Globus pallidus (tissue), 1 donor: Measurements from ENCODE around the gene NARS2.
"Not testable (repeated sequence)": the region's sequence is repeated elsewhere in the genome, so short reads cannot be mapped to it uniquely, and the experiment has no call there.

Source experiments
- DNase-seq: peaks from one replicate; pipeline ENCODE4 v3.0.0-alpha.2; 2015; ENCODE audit warnings: low spot score

NARS2 gene

DNA sequence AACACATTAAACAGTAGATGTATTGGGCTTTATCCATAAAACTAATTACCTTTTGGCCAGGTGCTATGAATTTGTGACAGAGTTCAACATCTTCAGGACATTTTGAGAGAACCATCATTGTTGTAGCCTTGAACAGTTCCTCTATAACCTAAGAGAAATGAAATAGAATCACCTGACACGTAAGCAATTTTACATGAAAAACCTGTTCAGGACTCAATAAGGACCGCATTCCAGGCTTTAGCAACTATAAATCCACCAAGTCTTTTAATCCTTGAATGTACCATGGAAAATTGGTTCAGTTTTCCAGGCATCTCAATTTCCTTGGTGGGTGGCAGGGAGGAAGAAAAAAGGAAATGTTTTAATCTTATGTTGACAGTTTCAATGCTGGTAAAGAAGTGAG lies 96.1 kb downstream of the NARS2 start:
- no peak for DNase-seq

DNA sequence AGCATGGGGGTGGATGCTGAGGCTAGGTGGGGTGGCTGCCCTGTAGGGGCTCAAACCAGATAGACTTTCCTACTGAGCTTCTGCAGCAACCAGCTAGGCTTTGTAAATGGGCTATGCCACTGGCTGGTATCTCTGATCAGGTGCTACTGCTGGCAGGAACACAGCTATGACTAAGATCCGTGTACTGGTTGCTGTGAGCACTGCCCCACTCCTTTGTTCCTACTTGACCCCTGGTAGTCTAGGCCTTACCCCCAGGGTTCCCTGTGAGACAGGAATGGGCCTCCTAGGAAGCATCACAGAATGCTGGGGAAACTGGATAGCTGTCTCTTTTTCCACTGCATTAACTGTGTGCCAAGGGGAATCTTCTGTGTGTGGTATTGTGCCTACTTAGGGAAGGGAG lies 98.6 kb downstream of the NARS2 start:
- DNase-seq, result no peak

DNA sequence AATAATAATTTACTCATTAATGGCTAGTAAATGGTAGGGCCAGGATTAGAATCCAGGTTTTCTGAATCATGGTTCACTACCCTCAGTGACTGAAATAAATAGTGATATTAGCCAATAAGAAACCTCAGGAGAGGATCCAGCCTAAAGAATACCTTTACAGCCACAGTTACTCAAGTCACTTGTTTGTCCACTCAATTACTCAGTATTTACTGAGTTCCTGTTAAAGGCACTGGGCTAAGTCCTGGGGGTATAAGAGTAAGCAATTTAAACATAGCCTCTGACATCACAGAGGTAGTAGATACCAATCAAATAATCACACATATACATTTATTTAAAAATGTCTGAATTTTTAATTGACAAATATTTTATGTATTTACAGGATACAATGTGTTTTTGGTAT lies 100.2 kb downstream of the NARS2 start:
- no peak for DNase-seq

DNA sequence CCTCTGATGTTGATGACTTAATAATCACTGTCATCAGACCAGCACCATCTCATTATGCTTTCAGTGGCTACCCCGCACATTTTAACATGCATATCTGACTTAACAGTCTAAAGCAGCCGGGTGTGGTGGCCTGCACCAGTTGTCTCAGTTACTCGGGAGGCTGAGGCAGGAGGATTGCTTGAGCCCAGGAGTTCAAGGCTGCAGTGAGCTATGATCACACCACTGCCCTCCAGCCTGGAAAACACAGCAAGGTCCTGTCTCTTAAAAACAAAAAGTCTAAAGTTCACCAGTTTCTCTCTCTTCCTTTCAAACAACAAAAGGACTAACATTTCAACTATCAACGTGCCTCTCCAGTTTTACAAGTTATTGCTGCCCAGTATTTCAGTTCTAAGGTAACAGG lies 101.8 kb downstream of the NARS2 start:
- no peak for DNase-seq

DNA sequence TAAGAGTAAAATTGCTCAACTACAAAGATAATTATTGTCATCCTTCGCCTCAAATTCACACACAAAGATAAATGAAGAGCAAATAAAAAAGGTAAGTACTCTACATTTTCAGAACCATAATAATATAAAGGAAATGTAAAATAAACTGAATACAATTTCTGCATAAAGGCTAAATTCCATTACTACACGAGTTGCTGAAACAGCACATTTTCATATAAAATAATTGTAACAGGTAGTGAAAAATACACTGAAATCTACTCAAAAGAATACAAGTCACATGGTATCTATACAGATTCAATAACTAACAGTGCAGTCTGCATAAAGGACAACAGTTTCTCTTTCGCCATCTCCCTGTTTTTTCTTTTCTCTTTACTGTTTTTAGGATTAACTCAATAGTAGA lies 102.3 kb downstream of the NARS2 start:
- no peak for DNase-seq

DNA sequence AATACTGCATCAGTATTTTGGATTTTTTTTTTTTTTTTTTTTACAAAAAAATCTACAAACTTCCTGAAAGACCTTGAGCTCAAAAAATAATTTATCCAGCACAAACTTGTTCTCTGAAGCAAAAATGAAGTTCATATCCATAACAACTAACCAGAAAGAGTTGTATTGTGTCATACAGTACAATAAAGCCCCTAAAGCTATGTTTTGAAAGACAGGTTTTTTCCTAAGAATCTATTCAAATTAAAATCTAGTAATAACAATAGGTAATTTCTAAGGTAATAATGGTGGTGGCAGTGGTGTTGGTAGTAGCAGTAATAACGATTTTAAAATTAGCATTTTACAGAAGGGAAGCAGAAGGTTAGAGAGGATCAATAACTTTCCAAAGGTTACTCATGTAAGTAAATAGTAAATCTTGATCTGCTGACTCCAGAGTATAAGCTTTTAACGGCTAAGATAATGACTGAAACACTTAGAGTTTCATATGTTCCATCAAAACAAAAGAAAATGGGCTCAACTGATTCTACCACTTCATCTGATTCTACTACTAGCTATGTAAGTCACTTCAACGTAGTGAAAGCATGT lies 103.7 kb downstream of the NARS2 start:
- DNase-seq, result no peak

DNA sequence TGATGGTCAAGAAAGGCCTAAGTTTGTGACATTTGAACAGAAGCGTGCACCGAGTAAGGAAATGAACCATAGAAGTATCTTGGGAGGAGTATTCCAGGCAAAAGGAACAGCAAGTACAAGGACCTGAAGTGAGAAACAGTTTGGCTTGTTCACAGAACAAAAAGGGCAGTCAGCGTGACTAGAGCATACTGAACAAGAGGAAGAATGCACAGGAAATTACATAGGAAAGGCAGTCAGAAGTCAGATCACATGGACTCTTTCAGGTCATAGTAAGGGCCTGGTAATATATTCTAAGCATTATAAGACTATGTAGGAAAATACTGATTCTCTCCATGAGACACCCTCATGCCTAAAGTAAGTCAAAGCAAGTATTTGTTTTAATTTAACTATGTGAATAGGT lies 104.8 kb downstream of the NARS2 start:
- DNase-seq, result peak; percentile 5

DNA sequence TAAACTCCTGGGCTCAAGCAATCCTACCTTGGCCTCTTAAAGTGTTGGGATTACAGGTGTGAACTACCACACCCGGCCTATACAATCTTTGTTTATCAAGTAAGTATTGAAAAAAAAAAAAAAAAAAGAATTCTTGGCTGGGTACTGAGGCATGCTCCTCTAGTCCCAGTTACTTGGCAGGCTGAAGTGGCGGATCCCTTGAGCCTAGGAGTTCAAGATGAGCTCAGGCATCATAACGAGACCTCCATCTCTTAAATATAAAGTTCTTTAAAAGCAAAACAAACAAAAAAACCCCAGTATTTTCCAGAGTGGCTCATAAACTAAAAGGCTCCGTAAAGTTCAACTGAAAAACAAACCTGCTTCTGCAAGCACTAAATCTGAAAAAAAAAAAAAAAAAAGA lies 106.7 kb downstream of the NARS2 start:
- DNase-seq, result no peak

DNA sequence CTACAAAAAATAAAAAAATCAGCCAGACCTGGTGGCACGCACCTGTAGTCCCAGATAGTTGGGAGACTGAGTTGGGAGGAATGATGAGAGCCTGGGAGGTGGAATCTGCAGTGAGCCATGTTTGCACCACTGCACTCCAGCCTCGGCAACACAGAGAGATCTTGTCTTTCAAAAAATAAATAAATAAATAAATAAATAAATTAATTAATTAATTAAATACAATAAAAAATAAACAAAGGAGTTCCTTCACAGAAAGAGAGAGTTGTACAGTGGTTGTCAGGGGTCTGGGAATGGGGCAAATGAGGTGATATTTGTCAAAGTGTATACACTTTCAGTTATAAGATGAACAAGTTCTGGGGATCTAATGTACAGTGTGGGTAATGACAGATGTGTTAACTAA lies 107.3 kb downstream of the NARS2 start:
- no peak for DNase-seq

DNA sequence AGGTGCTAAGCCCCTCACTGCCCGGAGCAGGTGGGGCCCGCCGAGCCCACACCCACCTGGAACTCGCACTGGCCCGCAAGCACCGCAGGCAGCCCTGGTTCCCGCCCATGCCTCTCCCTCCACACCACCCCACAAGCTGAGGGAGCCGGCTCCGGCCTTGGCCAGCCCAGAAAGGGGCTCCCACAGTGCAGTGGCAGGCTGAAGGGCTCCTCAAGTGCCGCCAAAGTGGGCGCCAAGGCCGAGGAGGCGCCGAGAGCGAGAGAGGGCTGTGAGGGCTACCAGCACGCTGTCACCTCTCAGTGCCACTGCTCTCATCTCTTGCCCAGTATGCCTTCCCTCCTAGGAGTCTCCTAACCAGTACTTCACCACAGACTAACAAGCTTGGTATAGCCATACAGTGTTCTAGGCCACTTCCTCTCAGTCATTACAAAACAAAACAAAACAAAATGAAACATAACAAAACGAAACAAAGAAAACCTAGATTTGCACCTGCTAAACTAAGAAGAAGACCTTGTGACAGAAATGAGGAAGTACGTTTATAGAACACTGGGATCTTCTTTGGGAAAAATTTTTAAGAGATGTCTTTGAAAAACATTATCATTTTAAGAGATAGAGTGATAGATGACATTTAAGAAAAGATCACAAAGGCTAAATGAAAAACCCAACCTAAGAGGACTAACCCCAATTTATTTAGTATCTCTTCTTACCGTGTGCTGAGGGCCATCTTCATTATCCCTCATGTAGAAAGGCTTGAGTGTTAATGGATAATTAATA lies 109.3 kb downstream of the NARS2 start:
- DNase-seq, result no peak

DNA sequence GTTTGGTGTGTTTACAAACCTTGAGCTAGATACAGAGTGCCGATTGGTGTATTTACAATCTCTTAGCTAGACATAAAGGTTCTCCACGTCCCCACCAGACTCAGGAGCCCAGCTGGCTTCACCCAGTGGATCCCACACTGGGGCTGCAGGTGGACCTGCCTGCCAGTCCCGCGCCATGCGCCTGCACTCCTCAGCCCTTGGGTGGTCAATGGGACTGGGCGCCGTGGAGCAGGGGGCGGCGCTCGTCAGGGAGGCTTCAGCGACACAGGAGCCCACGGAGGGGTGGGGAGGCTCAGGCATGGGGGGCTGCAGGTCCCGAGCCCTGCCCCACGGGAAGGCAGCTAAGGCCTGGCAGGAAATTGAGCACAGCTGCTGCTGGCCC lies 109.9 kb downstream of the NARS2 start:
- not testable (repeated sequence) for DNase-seq

DNA sequence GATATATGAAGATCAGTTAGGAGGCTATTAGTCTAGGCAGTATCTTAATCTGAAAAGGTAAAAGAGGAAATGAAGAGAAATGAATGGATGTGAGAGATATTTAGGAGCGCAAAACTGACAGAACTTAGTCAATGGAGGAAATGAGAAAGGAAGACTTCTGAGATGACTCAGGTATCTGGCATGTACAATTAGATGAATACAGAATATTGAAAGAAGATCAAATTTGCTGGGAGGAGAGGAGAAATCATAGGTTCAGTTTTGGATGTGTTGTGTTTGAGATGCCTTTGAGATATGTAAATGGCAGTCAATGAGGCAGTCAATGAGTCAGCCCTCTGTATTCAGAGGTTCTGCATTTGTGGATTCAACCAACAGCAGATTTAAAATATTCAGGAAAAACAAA lies 114.2 kb downstream of the NARS2 start:
- no peak for DNase-seq

DNA sequence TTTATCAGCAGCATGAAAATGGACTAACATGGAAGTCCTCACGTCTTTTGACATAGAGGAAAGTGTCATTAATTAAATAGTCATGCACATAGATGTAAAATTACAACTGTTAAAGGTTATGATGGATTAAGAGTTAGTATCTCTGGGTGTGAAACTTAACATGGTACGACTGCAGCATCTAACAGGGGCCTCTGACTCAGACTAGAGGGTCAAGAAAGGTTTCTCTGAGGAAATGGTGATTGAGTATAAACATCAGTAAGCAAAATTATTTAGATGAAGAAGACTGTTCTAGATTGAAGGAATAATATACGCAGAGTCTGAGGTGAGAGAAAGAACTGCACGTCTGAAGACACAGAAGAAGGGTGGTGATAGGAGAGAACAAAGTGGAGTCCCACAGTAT lies 114.9 kb downstream of the NARS2 start:
- DNase-seq, result no peak

DNA sequence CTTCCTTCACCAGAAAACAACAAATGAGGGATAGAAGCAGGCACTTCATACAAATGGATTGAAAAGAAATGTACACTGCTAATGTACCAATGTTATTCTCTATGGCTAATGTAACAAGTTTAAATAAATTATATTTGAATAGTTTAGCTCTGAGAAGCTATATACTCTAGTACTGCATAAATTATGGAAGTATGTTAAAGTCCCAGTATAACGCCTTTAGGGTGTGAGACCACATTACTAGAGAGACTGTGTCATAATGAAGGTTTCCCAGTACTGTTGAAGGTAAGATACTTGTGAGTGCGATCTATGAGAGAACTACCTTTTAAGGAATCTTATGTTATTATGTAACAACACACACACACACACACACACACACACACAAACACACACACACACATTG lies 117.2 kb downstream of the NARS2 start:
- no peak for DNase-seq

DNA sequence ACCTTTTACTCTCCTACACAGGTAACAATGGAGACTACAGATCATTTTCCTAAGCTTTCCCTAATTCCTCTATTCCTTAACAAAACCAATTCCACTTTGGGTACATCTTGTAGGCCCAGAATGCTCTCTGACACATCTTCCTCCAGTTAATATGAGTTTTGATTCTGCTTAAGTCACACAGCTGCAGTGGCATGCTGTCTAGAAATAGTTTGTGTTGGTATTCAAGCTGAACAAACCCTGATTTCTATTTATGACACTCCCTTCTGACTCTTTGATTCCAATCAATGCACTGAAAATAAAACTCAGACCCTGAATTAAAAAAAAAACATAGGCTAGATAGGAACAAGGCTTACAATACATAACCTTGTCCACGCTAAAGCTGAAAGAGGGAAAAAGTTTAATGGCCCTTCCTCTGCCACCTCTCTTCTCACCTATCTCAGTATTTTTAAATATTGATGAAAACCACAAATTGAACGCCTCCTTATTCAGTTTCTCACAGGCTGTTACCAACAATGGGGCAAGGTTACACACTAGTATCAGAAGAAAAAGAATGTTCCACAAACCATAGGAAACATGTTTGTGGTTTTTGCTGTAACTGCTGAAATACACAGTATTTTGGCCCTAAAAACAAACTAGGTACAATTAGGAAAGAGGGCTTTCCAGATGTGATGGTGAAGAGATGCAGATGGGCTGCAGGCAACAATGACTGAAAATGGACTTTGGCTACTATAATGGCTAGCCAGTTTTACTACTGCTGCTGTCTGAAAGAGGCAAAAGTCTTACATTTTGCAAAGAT lies 121.3 kb downstream of the NARS2 start:
- DNase-seq, result no peak

DNA sequence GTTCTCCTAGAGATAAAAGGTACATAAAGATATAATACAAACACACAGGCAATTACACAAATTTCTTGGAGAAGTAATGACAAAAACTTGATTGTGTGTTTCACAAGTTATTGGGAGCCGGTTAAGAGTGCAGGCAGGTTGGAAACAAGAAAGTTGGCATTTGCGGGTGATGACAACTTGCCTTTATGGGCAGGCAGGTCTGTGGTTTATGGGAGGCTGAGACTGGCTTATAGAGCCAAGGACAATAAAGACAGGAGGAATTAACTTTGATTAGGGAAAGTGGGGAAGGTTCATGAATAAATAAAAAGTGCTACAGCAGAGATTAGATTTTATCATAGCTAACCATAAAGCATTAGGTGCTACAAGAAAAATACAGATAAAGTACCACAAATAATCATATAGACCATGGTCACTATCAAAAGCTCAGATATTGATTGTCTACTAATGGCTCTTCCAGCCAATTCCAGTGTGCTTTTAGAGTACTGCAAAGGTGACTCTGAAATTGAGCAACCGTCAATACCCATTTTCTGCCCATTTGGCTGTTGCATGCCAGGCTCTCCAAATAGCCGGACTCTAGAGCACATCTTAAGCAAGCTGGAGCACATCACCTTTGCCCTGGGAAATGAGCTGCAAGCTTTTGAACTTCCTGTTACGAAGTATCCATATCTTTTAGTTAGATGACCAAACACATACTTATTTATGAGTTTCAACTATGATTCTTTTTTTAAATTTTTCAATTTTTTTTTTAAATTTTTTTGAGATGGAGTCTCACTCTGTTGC lies 123.1 kb downstream of the NARS2 start:
- DNase-seq, result no peak

DNA sequence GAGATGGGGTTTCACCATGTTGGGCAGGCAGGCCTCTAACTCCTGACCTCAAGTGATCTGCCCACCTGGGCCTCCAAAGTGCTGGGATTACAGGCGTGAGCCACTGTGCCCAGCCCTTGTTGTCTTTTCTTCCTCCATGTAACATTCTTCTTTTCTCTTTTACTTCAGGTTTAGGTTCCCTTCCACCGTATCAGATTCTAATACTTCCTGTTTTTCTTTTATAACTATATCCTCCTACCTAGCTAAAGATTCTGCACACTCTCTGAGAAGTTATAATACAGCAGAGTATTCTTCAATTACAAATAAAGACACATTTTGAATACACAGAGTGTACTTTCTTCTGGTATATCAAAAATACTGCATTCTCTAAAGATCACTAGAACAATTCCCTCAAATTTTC lies 123.8 kb downstream of the NARS2 start:
- no peak for DNase-seq

DNA sequence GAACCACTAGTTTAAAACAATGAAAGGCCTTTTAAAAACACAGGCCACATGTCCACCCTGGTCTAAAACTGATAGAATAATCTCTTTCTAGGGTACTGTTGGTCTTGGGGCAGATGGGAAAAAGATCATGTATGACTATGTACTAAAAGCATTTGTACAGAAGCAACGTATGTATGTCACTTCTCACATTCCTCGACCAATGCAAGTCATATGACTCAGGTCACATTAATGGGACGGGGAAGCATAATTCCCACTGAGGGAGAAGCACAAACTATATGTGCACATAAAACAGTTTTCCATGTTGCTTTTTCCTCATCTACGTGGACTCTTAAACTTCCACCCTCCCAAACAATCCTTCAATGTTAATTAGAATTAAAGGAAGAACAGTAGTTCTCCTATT lies 124.8 kb downstream of the NARS2 start:
- no peak for DNase-seq

DNA sequence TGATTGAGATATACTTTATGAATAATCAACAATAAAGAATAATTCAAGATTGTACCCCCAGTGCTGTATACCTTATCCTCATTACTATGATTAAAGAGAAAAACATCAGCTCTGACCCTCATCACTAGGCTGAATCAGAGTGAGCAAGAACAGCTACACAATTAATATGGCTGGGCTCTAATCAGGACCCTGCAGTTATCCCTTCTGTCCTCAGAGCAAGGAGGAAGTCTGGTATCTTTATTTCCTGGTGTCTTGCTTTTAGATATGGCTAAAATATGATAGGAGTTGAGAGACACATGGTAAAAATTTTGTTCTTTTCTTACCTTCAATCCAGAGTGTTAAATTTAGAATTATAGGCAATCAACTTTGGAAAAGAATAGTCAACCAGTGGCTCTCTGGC lies 128.5 kb downstream of the NARS2 start:
- DNase-seq, result no peak

DNA sequence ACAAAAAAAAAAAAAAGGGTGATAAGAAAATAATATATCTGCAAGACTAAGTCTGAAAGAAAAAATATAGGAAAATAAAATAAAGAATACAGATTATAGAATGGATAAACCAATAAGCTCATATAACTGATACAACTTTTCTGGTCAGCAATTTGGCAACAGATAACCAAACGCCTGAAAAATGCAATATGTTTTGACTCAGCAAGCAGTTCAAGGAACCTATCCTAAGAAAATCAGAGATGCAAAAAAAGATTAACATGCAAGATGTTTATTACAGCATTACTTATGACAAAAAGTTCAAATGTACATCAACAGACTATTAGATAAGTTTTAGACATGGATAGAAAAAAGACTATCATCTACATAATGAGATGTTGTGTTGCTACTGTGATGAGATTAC lies 129.9 kb downstream of the NARS2 start:
- DNase-seq, result no peak

DNA sequence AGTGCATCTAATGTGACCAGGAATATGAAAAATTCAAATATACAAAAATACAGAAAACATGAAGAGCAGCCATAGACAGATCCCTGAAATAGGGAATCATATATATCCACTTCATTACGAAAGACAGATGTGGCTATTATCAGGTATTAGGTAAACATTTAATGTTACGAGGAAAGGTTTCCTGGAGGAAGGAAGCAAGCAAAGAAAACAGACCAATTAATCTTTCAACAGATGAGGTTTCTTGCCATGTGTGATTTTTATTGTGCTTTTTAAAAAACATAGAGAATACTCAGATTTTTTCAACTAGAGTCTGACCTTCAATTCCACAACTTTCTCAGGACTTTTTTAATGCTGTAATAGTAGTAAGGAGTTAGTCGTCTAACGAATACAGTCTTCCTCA lies 132.7 kb downstream of the NARS2 start:
- DNase-seq, result no peak

DNA sequence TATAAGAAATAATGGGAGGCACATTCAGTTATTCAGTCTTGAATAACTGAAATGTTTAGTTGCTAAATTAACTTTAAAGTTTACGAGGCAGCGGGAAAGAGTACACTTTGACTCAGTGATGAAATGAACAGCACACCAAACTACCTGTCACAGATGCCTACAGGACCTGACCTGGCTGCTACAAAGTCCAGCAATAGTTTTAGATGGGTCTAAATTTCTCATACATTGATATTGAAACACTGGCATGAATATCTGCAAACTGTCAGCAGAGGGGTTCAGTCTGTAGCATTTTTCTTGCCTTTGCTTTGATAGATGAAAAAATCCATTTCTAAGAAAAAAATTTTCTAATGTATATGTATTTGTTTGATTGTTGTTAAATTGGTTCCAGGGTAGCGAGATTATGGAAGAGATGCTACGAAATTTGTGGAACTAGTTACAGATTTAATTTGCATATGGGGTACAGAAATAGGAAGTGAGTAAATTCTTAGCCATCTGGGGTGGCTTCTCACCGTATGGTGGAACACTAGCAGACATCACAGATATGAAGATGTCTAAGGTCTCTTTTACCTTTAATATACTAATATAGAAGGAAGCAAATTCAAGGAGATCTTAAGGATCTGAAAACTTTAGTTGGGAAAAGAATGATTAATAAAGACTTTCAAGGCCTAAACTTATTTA lies 136.2 kb downstream of the NARS2 start:
- DNase-seq, result no peak
